Type B pancreatic cell (in vitro differentiated cells): Measurements from ENCODE around the gene VPS37B. TPM values are rescaled to one million over a fixed set of nuclear protein-coding genes. Genes with fewer than 3 reads are reported as not detected.
"Not testable (repeated sequence)": the region's sequence is repeated elsewhere in the genome, so short reads cannot be mapped to it uniquely, and the experiment has no call there.

Source experiments
- DNase-seq: peaks from one replicate; pipeline ENCODE4 v3.0.0; 2021; ENCODE audit warnings: mixed read lengths; ENCODE audit not compliant: unreplicated experiment; ENCODE audit errors: extremely low spot score
- H3K27ac Mint-ChIP-seq: 2 replicates; pipeline ENCODE4 v1.8.0; 2021; ENCODE audit warnings: mild to moderate bottlenecking, mixed read lengths
- H3K27me3 Mint-ChIP-seq: 2 replicates; pipeline ENCODE4 v1.8.0; 2021; ENCODE audit warnings: mixed read lengths
- H3K36me3 Mint-ChIP-seq: 2 replicates; pipeline ENCODE4 v1.8.0; 2021; ENCODE audit warnings: mixed read lengths
- H3K4me1 Mint-ChIP-seq: one replicate; pipeline ENCODE4 v1.8.0; 2021; ENCODE audit warnings: mixed read lengths; ENCODE audit not compliant: unreplicated experiment
- H3K4me3 Mint-ChIP-seq: 2 replicates; pipeline ENCODE4 v1.8.0; 2021; ENCODE audit warnings: mild to moderate bottlenecking, mixed read lengths
- H3K9me3 Mint-ChIP-seq: 2 replicates; pipeline ENCODE4 v1.8.0; 2021; ENCODE audit warnings: mixed read lengths
- CTCF ChIP-seq: fragments of 200-600 bp; sonication (generic); conservative IDR thresholded peaks from 2 replicates; pipeline ENCODE4 v1.5.0; 2021; ENCODE audit warnings: antibody characterized with exemption, mild to moderate bottlenecking
- long read RNA-seq: library from polyadenylated mRNA; unstranded; transcript quantifications from one replicate; pipeline ENCODE4 v2.0.0, GENCODE V29; 2020
- total RNA-seq: library from RNA; stranded (reverse); gene quantifications from 2 replicates; pipeline ENCODE4 v1.2.1, GENCODE V29; 2021; ENCODE audit warnings: low replicate concordance

VPS37B gene, protein sequence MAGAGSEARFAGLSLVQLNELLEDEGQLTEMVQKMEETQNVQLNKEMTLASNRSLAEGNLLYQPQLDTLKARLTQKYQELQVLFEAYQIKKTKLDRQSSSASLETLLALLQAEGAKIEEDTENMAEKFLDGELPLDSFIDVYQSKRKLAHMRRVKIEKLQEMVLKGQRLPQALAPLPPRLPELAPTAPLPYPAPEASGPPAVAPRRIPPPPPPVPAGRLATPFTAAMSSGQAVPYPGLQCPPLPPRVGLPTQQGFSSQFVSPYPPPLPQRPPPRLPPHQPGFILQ
- 32.4 and 43.6 TPM in 2 replicates for total RNA-seq
- long read RNA-seq, partial matches to known transcripts, result 1 of 8 reads
- long read RNA-seq, other reads (novel, unspliced or antisense), result 7 of 8 reads

GRCh38 chr12:122895704-122896636 is at the start of gene VPS37B:
TSS of gene VPS37B (minus strand) at chr12:122896124. CDS start at chr12:122896062, 62 bp downstream.
- peak; percentile 90 for DNase-seq
- H3K36me3 Mint-ChIP-seq, result peaks cover 4% of the 10 kb centered on the region
- peak within 1 kb of the TSS; percentile 99 for H3K27ac Mint-ChIP-seq
- peak within 1 kb of the TSS; percentile 96 for H3K4me3 Mint-ChIP-seq
- H3K4me1 Mint-ChIP-seq, result peaks cover 32% of the 10 kb centered on the region
- H3K27me3 Mint-ChIP-seq, result peaks cover 6% of the 10 kb centered on the region
- H3K9me3 Mint-ChIP-seq, result no peaks in the 10 kb centered on the region
- TF ChIP-seq CTCF, result no peak

DNA sequence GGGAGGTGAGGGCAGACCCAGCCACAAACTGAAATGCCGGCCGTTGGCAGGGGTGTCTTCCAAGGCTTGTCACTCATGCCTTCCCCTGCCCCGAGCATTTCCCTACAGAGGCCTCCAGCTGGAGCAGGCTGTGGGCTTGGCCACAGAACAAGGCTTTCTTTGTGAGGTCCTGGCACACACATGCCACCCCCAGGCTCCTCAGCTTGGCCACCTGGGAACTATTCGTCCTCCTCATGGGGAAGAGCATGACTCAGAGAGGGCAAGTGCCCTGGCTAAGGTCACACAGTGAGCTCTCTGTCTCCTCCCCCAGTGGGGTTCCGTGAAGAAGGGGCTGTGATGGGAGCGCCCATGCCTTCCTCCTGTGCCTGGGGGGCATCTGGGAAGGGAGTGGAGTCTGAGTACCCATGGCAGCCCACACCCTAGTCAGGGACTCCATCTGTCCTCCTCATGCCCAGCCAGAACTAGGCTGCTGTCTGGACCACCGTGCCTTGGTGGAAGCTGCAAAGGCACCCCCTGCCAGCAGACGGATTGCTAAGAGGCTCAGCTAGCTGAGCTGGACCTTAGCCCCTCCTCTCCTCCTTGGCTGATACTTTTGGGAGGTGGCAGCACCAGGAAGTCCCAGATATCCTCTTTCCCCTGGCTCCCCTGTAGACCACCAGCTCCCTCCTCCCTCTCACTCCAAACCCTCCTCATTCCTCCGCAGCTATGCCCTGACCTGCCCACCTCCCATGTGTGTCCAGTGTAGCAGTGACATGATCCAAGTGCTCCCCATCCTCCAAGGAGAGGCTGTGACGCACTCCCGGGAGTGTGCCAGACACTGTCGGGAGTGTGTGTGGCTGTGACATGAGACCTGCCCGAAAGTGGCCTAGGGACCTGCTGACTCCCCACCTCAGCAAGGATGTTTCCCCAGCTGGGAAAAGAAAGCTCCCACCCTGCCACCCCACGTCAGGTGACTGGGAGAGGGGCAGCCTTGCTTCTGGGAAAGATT is 49.0 kb upstream of the VPS37B start:
- DNase-seq, result no peak
- peaks cover 7% of the 10 kb centered on the region for H3K4me1 Mint-ChIP-seq
- H3K27me3 Mint-ChIP-seq, result no peaks in the 10 kb centered on the region
- no peaks in the 10 kb centered on the region for H3K9me3 Mint-ChIP-seq
- H3K4me3 Mint-ChIP-seq, result no peak overlapping the region
- TF ChIP-seq CTCF, result no peak
- H3K36me3 Mint-ChIP-seq, result no peaks in the 10 kb centered on the region
- H3K27ac Mint-ChIP-seq, result no peak overlapping the region

DNA sequence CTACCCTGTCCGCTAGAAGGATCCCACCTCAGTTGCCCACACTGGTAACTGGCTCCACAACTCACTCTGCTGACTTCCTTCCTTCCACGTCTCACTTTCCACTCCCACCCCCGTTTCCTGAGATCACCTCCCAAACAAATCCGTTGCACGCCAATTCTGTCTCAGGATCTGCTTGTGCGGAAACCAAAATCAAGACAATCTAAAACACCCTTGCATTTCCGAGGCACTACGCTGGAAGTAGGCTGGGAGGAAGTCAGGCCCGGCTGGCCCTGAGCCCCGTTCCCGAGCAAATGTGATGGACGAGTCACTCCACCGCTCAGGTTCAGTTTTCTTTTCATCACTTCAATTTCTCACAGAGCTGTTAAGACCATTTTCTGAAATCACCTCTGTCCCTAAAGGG is 47.3 kb upstream of the VPS37B start:
- Mint-ChIP-seq H3K36me3 (no peaks in the 10 kb centered on the region), H3K9me3 (no peaks in the 10 kb centered on the region), H3K27me3 (no peaks in the 10 kb centered on the region), H3K4me1 (peaks cover 7% of the 10 kb centered on the region), H3K27ac (peak overlapping the region; percentile 18), H3K4me3 (no peak overlapping the region)
- TF ChIP-seq CTCF, result no peak
- no peak for DNase-seq

GRCh38 chr12:122942637-122943036 is 46.7 kb upstream of the VPS37B start:
- Mint-ChIP-seq H3K4me3 (no peak overlapping the region), H3K9me3 (no peaks in the 10 kb centered on the region), H3K27me3 (no peaks in the 10 kb centered on the region), H3K27ac (peak overlapping the region; percentile 18), H3K36me3 (no peaks in the 10 kb centered on the region), H3K4me1 (peaks cover 7% of the 10 kb centered on the region)
- DNase-seq, result no peak
- no peak for TF ChIP-seq CTCF

DNA sequence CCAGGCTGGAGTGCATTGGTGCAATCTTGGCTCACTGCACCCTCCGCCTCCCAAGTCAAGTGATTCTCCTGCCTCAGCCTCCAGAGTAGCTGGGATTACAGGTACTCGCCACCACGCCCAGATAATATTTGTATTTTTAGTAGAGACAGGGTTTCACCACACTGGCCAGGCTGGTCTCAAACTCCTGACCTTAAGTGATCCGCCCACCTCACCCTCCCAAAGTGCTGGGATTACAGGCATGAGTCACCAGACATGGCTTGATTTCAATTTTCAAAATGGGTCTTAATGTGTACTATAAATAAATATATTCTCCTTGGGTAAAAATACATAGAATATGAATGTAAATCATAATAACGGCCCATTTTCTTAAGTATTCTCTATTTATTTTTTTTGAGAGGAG is 45.4 kb upstream of the VPS37B start:
- H3K4me1 Mint-ChIP-seq, H3K9me3 Mint-ChIP-seq, H3K4me3 Mint-ChIP-seq, H3K36me3 Mint-ChIP-seq, DNase-seq, H3K27me3 Mint-ChIP-seq, H3K27ac Mint-ChIP-seq: not testable (repeated sequence)
